Stomach (tissue), 4 donors: ENCODE results near the gene LMOD1.

ENCODE experiments used
- CTCF ChIP-seq, 7 experiments: fragments of 450-650 bp in 4 of 7; fragments of 200-600 bp in 3 of 7; sonication (generic) in 3 of 7; IDR thresholded peaks; one replicate each; pipeline ENCODE4 v1.5.1; 2016 to 2019; ENCODE audit warnings: antibody characterized with exemption in 7 of 7, control low read depth in 2 of 7, mild to moderate bottlenecking in 1 of 7
- POLR2A ChIP-seq, 4 donors: fragments of 450-650 bp; IDR thresholded peaks; one replicate each; pipeline ENCODE4 v1.6.1; 2016; ENCODE audit warnings: antibody characterized with exemption in 4 of 4, control low read depth in 2 of 4, mild to moderate bottlenecking in 1 of 4, moderate library complexity in 1 of 4

GRCh38 chr1:201877877-201878401, 68.4 kb downstream of the LMOD1 start:
- TF ChIP-seq POLR2A (IDR thresholded peaks at IDR 0.05) (no peak), CTCF (IDR thresholded peaks at IDR 0.05) (peak in 5 of 7 experiments; percentile 41 to 60 (median 55))
